Kidney epithelial cell (primary cell): ENCODE measurements around the gene CDK5RAP2. TPM values are rescaled to one million over a fixed set of nuclear protein-coding genes. Genes with fewer than 3 reads are reported as not detected.

Experiments used
- DNase-seq: peaks from one replicate; pipeline ENCODE4 v3.0.0-alpha.2; 2010; ENCODE audit warnings: low read depth
- H3K27me3 ChIP-seq: 2 replicates; pipeline ENCODE4 v1.6.0; 2011; ENCODE audit warnings: low read length; ENCODE audit not compliant: control insufficient read depth, insufficient read depth
- H3K36me3 ChIP-seq: 2 replicates; pipeline ENCODE4 v1.5.1; 2011; ENCODE audit warnings: low read length; ENCODE audit not compliant: control insufficient read depth, insufficient read depth
- H3K4me3 ChIP-seq: 2 replicates; pipeline ENCODE4 v1.5.1; 2011; ENCODE audit warnings: low read depth, mild to moderate bottlenecking, control low read depth, low read length
- total RNA-seq: library from RNA; depleted of rRNA; stranded (reverse); fragments of >200 nt; gene quantifications from 2 replicates; pipeline ENCODE4 v1.2.3, GENCODE V29; 2015
- TF ChIP-seq, protein P1 (sequence below): IDR thresholded peaks from 2 replicates; pipeline ENCODE4 v1.5.1; 2011; ENCODE audit warnings: mild to moderate bottlenecking, moderate library complexity, low read length, control low read depth, inconsistent platforms; ENCODE audit not compliant: insufficient read depth, poor library complexity, severe bottlenecking

CDK5RAP2 gene
- total RNA-seq, 1 donor from 2014 or later: 41.9 TPM

DNA sequence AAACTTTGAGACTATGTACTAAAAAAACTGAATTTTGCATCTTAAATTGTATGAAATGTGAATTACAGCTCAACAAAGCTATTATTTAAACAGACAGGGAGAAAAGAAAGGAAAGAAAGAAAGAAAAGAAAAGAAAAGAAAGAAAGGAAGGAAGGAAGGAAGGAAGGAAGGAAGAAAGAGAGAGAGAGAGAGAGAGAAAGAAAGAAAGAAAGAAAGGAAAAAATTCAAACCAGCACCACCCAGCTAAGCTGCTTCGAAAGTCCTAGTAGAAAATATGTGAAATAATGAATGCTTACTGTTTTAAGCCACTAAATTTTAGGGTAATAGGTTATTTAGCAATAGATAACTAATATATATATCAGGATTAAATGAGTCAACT lies 31.7 kb upstream of the CDK5RAP2 start:
- DNase-seq: no peak
- H3K4me3 ChIP-seq: no peak overlapping the region
- TF ChIP-seq, protein P1, sequence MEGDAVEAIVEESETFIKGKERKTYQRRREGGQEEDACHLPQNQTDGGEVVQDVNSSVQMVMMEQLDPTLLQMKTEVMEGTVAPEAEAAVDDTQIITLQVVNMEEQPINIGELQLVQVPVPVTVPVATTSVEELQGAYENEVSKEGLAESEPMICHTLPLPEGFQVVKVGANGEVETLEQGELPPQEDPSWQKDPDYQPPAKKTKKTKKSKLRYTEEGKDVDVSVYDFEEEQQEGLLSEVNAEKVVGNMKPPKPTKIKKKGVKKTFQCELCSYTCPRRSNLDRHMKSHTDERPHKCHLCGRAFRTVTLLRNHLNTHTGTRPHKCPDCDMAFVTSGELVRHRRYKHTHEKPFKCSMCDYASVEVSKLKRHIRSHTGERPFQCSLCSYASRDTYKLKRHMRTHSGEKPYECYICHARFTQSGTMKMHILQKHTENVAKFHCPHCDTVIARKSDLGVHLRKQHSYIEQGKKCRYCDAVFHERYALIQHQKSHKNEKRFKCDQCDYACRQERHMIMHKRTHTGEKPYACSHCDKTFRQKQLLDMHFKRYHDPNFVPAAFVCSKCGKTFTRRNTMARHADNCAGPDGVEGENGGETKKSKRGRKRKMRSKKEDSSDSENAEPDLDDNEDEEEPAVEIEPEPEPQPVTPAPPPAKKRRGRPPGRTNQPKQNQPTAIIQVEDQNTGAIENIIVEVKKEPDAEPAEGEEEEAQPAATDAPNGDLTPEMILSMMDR: no peak
- no peaks in the 10 kb centered on the region for H3K36me3 ChIP-seq
- no peaks in the 10 kb centered on the region for H3K27me3 ChIP-seq

DNA sequence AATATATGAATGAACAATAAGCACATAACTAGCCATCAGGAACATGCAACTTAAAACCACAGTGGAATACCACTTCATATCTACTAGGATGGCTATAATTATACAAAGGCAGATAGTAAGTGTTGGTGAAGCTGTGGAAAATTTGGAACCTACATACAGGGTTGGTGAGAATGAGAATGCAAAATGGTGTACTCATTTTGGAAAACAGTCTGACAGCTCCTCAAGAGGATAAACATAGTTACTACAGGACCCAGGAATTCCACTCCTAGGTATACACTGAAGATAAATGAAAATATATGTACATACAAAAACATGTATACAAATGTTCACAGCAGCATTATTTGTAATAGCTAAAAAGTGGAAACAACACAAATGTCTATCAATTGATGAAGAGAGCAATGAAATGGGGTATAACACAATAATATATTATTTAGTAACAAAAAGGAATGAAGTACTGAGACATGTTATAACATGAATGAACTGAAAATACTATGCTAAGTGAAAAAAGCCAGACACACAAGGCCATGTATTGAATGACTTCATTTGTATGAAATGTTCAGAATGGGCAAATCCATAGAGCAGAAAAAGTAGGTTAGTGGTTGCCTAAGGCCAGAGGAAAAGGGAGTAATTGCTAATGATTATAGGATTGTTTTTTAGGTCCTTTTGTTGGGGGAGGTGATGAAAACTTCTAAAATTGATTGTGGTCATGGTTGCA lies 31.2 kb upstream of the CDK5RAP2 start:
- no peak for DNase-seq
- Histone ChIP-seq H3K27me3 (no peaks in the 10 kb centered on the region), H3K4me3 (no peak overlapping the region), H3K36me3 (no peaks in the 10 kb centered on the region)
- TF ChIP-seq, protein P1: peak; percentile 15

DNA sequence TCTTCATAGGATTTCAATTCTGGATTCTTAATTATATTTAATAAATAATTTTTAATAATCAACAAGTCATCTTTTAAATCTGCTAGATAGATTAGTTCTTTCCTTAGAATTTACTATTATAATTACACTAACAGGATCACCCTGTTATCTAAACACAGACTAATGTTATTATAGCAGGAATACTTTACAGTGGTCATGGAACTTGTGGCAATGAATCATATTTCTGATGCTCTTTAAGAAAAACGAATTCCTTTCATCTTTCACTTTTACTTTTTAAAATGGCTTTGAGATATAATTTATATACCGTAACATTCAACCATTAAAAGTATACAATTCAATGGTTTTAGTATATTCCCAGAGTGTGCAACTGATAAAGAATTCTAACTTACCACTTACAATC lies 29.7 kb upstream of the CDK5RAP2 start:
- no peaks in the 10 kb centered on the region for H3K27me3 ChIP-seq
- H3K4me3 ChIP-seq: no peak overlapping the region
- DNase-seq: no peak
- no peaks in the 10 kb centered on the region for H3K36me3 ChIP-seq
- TF ChIP-seq, protein P1: no peak

DNA sequence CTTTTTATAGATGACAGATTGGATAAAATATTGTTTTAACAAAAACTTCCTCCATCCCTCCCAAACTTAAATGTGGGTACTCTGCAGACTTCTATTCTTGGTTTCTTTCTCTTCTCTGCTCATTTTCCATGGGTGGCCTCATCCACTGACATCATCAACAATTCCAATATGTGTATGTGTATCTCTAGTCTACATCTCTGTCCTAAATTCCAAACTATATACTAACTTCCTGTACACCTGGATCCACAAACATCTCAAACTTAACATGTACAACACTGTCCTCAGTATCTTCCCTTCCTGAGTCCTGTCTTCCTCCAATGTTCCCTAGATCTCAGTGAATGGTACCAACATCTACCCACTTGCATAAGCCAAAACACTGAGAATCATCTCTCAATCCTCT lies 28.5 kb upstream of the CDK5RAP2 start:
- Histone ChIP-seq H3K4me3 (no peak overlapping the region), H3K36me3 (no peaks in the 10 kb centered on the region), H3K27me3 (no peaks in the 10 kb centered on the region)
- no peak for DNase-seq
- TF ChIP-seq, protein P1: no peak

DNA sequence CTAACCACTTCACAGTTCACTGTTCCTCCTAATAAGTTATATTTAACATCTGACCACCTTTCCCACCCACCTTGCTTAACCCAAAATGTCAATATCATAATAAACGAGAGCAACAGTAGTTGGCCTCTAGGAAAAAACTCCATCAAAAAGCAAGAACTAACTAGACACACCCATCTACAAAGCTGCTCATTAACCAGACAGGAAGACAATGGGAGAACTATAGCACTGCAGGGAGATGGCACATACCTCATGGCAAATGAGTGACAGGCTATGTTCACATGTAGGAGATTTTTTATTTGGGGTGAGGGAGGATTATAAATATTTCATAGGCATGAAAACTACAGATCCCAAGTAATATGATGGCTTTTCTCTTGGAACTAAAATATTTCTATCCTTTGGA lies 23.6 kb upstream of the CDK5RAP2 start:
- no peak for DNase-seq
- Histone ChIP-seq H3K36me3 (no peaks in the 10 kb centered on the region), H3K4me3 (no peak overlapping the region), H3K27me3 (no peaks in the 10 kb centered on the region)
- TF ChIP-seq, protein P1: no peak

DNA sequence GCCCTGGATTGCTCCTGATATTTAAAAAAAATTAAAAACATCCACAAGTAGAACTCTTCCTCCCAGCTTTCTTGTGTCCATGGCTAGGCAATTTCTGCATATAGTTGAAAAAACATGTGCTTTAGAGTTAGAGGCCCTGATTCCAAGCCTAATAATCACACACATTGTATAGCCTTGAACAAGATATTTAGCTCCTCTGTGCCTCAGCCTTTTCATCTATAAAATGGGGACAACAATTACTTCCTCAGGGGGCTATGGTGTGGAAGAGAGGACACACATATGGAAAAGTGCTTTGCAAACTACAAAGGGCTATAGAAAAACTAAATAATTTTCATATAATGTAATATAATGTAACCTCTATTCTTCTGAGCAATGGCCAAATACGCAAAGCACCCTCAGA lies 23.0 kb upstream of the CDK5RAP2 start:
- H3K4me3 ChIP-seq: no peak overlapping the region
- no peaks in the 10 kb centered on the region for H3K36me3 ChIP-seq
- no peak for DNase-seq
- TF ChIP-seq, protein P1: no peak
- H3K27me3 ChIP-seq: no peaks in the 10 kb centered on the region
